OCI-LY3 (cell line): ENCODE data around the gene GSTT2.

Experiments
- H2AFZ ChIP-seq: fragments of 200-600, 300-600 bp; shearing (Covaris generic); 2 replicates; pipeline ENCODE4 v1.6.0; 2014; ENCODE audit warnings: antibody characterized with exemption, low read depth, low read length
- H3K27ac ChIP-seq: fragments of 200-600, 300-600 bp; sonication (generic); 2 replicates; pipeline ENCODE4 v1.5.1; 2014; ENCODE audit warnings: mild to moderate bottlenecking, low read length, moderate library complexity, mixed read lengths
- H3K27me3 ChIP-seq: fragments of 200-600, 300-600 bp; sonication (generic); 2 replicates; pipeline ENCODE4 v1.6.1; 2014; ENCODE audit warnings: low read depth, low read length, mixed read lengths
- H3K36me3 ChIP-seq: fragments of 200-600, 300-600 bp; sonication (generic); replicated peaks from 2 replicates; pipeline ENCODE3; 2014; ENCODE audit warnings: low read depth, low read length, mixed read lengths
- H3K4me1 ChIP-seq: fragments of 300-600, 200-600 bp; sonication (generic); 2 replicates; pipeline ENCODE4 v1.6.1; 2014; ENCODE audit warnings: low read length, mixed read lengths
- H3K4me2 ChIP-seq: fragments of 200-600, 300-600 bp; sonication (generic); 2 replicates; pipeline ENCODE4 v1.6.1; 2014; ENCODE audit warnings: low read length, mixed read lengths
- H3K4me3 ChIP-seq: fragments of 300-600, 200-600 bp; sonication (generic); 2 replicates; pipeline ENCODE4 v1.5.1; 2014; ENCODE audit warnings: antibody characterized with exemption, mild to moderate bottlenecking, low read length, moderate library complexity
- H3K79me2 ChIP-seq: fragments of 300-600, 200-600 bp; shearing (Covaris generic); 2 replicates; pipeline ENCODE4 v1.6.1; 2014; ENCODE audit warnings: mild to moderate bottlenecking, low read length, mixed read lengths
- H3K9ac ChIP-seq: fragments of 300-600, 200-600 bp; shearing (Covaris generic); 2 replicates; pipeline ENCODE4 v1.6.0; 2014; ENCODE audit warnings: mild to moderate bottlenecking, low read length, moderate library complexity
- H3K9me3 ChIP-seq: fragments of 200-600, 300-600 bp; shearing (Covaris generic); 2 replicates; pipeline ENCODE4 v1.6.1; 2014; ENCODE audit warnings: low read length, mixed read lengths; ENCODE audit not compliant: insufficient read depth
- H4K20me1 ChIP-seq: fragments of 200-600, 300-600 bp; sonication (generic); 2 replicates; pipeline ENCODE4 v1.6.1; 2016; ENCODE audit warnings: low read length, mixed read lengths; ENCODE audit not compliant: insufficient read depth
- CTCF ChIP-seq: fragments of 200-600, 300-600 bp; sonication (generic); IDR thresholded peaks from 2 replicates; pipeline ENCODE4 v1.5.1; 2014; ENCODE audit warnings: antibody characterized with exemption, low read length, low read depth
- EZH2phosphoT487 ChIP-seq: fragments of 200-600 bp; shearing (Covaris generic); IDR thresholded peaks from 2 replicates; pipeline ENCODE4 v1.6.1; 2018; ENCODE audit warnings: antibody characterized with exemption, mixed run types, low read depth

Gene GSTT2

GRCh38 chr22:24006914-24007214 is 26.9 kb downstream of the GSTT2 start:
- peaks cover 7% of the 10 kb centered on the region for H3K79me2 ChIP-seq
- no peak overlapping the region for H3K27ac ChIP-seq
- H3K36me3 ChIP-seq, result no peaks in the 10 kb centered on the region
- H3K27me3 ChIP-seq, result no peaks in the 10 kb centered on the region
- peaks cover 2% of the 10 kb centered on the region; the same call in 1 of the 2 replicates for H3K4me1 ChIP-seq
- no peak for TF ChIP-seq CTCF
- no peak for TF ChIP-seq EZH2phosphoT487
- H2AFZ ChIP-seq, result no peak overlapping the region
- no peaks in the 10 kb centered on the region for H3K9me3 ChIP-seq
- no peaks in the 10 kb centered on the region for H4K20me1 ChIP-seq
- no peak overlapping the region for H3K4me3 ChIP-seq
- H3K4me2 ChIP-seq, result no peak overlapping the region
- no peak overlapping the region for H3K9ac ChIP-seq

GRCh38 chr22:24007253-24008021 is 27.5 kb downstream of the GSTT2 start:
- H2AFZ ChIP-seq, result no peak overlapping the region
- H3K27me3 ChIP-seq, result no peaks in the 10 kb centered on the region
- no peaks in the 10 kb centered on the region for H3K9me3 ChIP-seq
- peaks cover 12% of the 10 kb centered on the region for H3K79me2 ChIP-seq
- H3K4me1 ChIP-seq, result peaks cover 5% of the 10 kb centered on the region
- H3K36me3 ChIP-seq, result no peaks in the 10 kb centered on the region
- TF ChIP-seq CTCF (no peak), EZH2phosphoT487 (no peak)
- no peak overlapping the region for H3K9ac ChIP-seq
- H3K4me3 ChIP-seq, result no peak overlapping the region
- no peak overlapping the region for H3K27ac ChIP-seq
- H3K4me2 ChIP-seq, result no peak overlapping the region
- peaks cover 2% of the 10 kb centered on the region; the same call in 1 of the 2 replicates for H4K20me1 ChIP-seq

GRCh38 chr22:24008022-24008283 is 28.0 kb downstream of the GSTT2 start:
- peaks cover 17% of the 10 kb centered on the region for H3K79me2 ChIP-seq
- no peaks in the 10 kb centered on the region for H3K9me3 ChIP-seq
- no peak overlapping the region for H3K9ac ChIP-seq
- no peak overlapping the region for H3K4me3 ChIP-seq
- H2AFZ ChIP-seq, result no peak overlapping the region
- no peaks in the 10 kb centered on the region for H3K27me3 ChIP-seq
- TF ChIP-seq CTCF (no peak), EZH2phosphoT487 (no peak)
- no peak overlapping the region for H3K27ac ChIP-seq
- H4K20me1 ChIP-seq, result peaks cover 4% of the 10 kb centered on the region; the same call in 1 of the 2 replicates
- no peak overlapping the region for H3K4me2 ChIP-seq
- no peaks in the 10 kb centered on the region for H3K36me3 ChIP-seq
- H3K4me1 ChIP-seq, result peaks cover 11% of the 10 kb centered on the region

- H3K9ac ChIP-seq, result no peak overlapping the region
- H2AFZ ChIP-seq, result no peak overlapping the region
Measured at GRCh38 chr22:24008381-24009226, 28.7 kb downstream of the GSTT2 start.

More at GRCh38 chr22:24008381-24009226, 28.7 kb downstream of the GSTT2 start:
- Histone ChIP-seq H3K4me1 (peaks cover 11% of the 10 kb centered on the region), H3K36me3 (no peaks in the 10 kb centered on the region), H4K20me1 (peaks cover 4% of the 10 kb centered on the region; the same call in 1 of the 2 replicates), H3K27me3 (no peaks in the 10 kb centered on the region), H3K27ac (no peak overlapping the region), H3K4me2 (no peak overlapping the region), H3K4me3 (no peak overlapping the region), H3K79me2 (peaks cover 24% of the 10 kb centered on the region), H3K9me3 (no peaks in the 10 kb centered on the region)
- no peak for TF ChIP-seq CTCF
